GM19455 (cell line): Measurements from ENCODE around the gene GNG7.
"Not testable (repeated sequence)": the region's sequence is repeated elsewhere in the genome, so short reads cannot be mapped to it uniquely, and the experiment has no call there.

Experiments used
- ATAC-seq: cut with Tn5 transposase; IDR thresholded peaks from one replicate; pipeline ENCODE4 v1.9.1; 2021; ENCODE audit not compliant: unreplicated experiment

The GNG7 gene

GRCh38 chr19:2646866-2647535 lies 55.5 kb downstream of the GNG7 start:
- ATAC-seq, result no peak

- no peak for ATAC-seq
Measured at GRCh38 chr19:2645826-2646225, 56.7 kb downstream of the GNG7 start.

GRCh38 chr19:2643123-2643737 lies 59.3 kb downstream of the GNG7 start:
- not testable (repeated sequence) for ATAC-seq

- no peak for ATAC-seq
Measured at GRCh38 chr19:2641332-2641698, 61.2 kb downstream of the GNG7 start.

GRCh38 chr19:2640563-2641331 lies 61.7 kb downstream of the GNG7 start:
- no peak for ATAC-seq

- no peak for ATAC-seq
Measured at GRCh38 chr19:2639999-2640398, 62.5 kb downstream of the GNG7 start.

- no peak for ATAC-seq
Measured at GRCh38 chr19:2638417-2638940, 64.0 kb downstream of the GNG7 start.

- no peak for ATAC-seq
Measured at GRCh38 chr19:2636897-2637683, 65.4 kb downstream of the GNG7 start.

GRCh38 chr19:2636141-2636896 lies 66.2 kb downstream of the GNG7 start:
- ATAC-seq, result no peak

GRCh38 chr19:2634960-2635359 lies 67.5 kb downstream of the GNG7 start:
- ATAC-seq, result no peak

- ATAC-seq, result no peak
Measured at GRCh38 chr19:2634228-2634951, 68.1 kb downstream of the GNG7 start.

GRCh38 chr19:2633693-2634075 lies 68.8 kb downstream of the GNG7 start:
- ATAC-seq, result no peak

GRCh38 chr19:2631213-2631821 lies 71.2 kb downstream of the GNG7 start:
- no peak for ATAC-seq

GRCh38 chr19:2630352-2631001 lies 72.0 kb downstream of the GNG7 start:
- ATAC-seq, result no peak

GRCh38 chr19:2629491-2630351 lies 72.8 kb downstream of the GNG7 start:
- ATAC-seq, result no peak

- no peak for ATAC-seq
Measured at GRCh38 chr19:2628597-2628996, 73.9 kb downstream of the GNG7 start.

GRCh38 chr19:2627855-2628254 lies 74.6 kb downstream of the GNG7 start:
- ATAC-seq, result no peak

GRCh38 chr19:2627319-2627829 lies 75.1 kb downstream of the GNG7 start:
- ATAC-seq, result no peak
